Liver (tissue), 9 donors: ENCODE data around the gene ARHGEF12. TPM values are rescaled to one million over a fixed set of nuclear protein-coding genes. Genes with fewer than 3 reads are reported as not detected.

Experiments
- DNase-seq: peaks from one replicate; pipeline ENCODE4 v3.0.0-alpha.2; 2017; ENCODE audit warnings: low spot score
- H3K27ac ChIP-seq, 2 donors: one replicate each; pipeline ENCODE4 v1.7.0; 2013; ENCODE audit warnings: inconsistent platforms in 2 of 2, low read length in 2 of 2, control low read depth in 1 of 2, low read depth in 1 of 2, mild to moderate bottlenecking in 1 of 2
- H3K27me3 ChIP-seq, 4 donors: one replicate each; pipeline versions ENCODE4 v1.6.1 to v1.7.0; 2013; ENCODE audit warnings: low read length in 3 of 4, inconsistent platforms in 1 of 4, mild to moderate bottlenecking in 1 of 4, moderate library complexity in 1 of 4; ENCODE audit not compliant: control insufficient read depth in 4 of 4, insufficient read depth in 4 of 4
- H3K36me3 ChIP-seq, 4 donors: one replicate each; pipeline versions ENCODE4 v1.6.1 to v1.7.0; 2013; ENCODE audit warnings: low read length in 3 of 4, mild to moderate bottlenecking in 3 of 4, low read depth in 1 of 4, moderate library complexity in 1 of 4; ENCODE audit not compliant: control insufficient read depth in 4 of 4, insufficient read depth in 3 of 4
- H3K4me1 ChIP-seq, 4 donors: one replicate each; pipeline versions ENCODE4 v1.6.1 to v1.7.0; 2013; ENCODE audit warnings: low read length in 3 of 4, mild to moderate bottlenecking in 3 of 4, moderate library complexity in 1 of 4; ENCODE audit not compliant: control insufficient read depth in 4 of 4, insufficient read depth in 4 of 4
- H3K4me3 ChIP-seq, 3 donors: one replicate each; pipeline versions ENCODE4 v1.6.1 to v1.7.0; 2013; ENCODE audit warnings: low read length in 3 of 3, control low read depth in 1 of 3, low read depth in 1 of 3, mild to moderate bottlenecking in 1 of 3
- H3K9ac ChIP-seq, 2 donors: one replicate each; pipeline ENCODE4 v1.7.0; 2013; ENCODE audit warnings: low read length in 2 of 2, mild to moderate bottlenecking in 2 of 2, moderate library complexity in 2 of 2, control low read depth in 1 of 2, low read depth in 1 of 2
- H3K9me3 ChIP-seq, 4 donors: one replicate each; pipeline versions ENCODE4 v1.6.1 to v1.7.0; 2013; ENCODE audit warnings: low read length in 3 of 4; ENCODE audit not compliant: control insufficient read depth in 4 of 4
- ATF3 ChIP-seq: IDR thresholded peaks from 2 replicates; pipeline ENCODE4 v1.6.1; 2016; ENCODE audit warnings: antibody characterized with exemption
- EGR1 ChIP-seq, 2 donors: IDR thresholded peaks; 2 replicates each; pipeline ENCODE4 v1.6.1; 2016 to 2018; ENCODE audit warnings: antibody characterized with exemption in 2 of 2, low read depth in 2 of 2
- FOXA1 ChIP-seq: IDR thresholded peaks from 2 replicates; pipeline ENCODE4 v1.6.1; 2016; ENCODE audit warnings: antibody characterized with exemption
- FOXA2 ChIP-seq: IDR thresholded peaks from 2 replicates; pipeline ENCODE4 v1.6.1; 2016; ENCODE audit warnings: antibody characterized with exemption
- GABPA ChIP-seq, 2 donors: IDR thresholded peaks in 1 of 2; conservative IDR thresholded peaks in 1 of 2; 2 replicates each; pipeline ENCODE4 v1.6.1; 2016; ENCODE audit warnings: antibody characterized with exemption in 2 of 2, mild to moderate bottlenecking in 1 of 2, moderate library complexity in 1 of 2
- HNF4A ChIP-seq, 2 donors: conservative IDR thresholded peaks; 2 replicates each; pipeline ENCODE4 v1.6.1; 2016; ENCODE audit warnings: antibody characterized with exemption in 2 of 2, mild to moderate bottlenecking in 2 of 2
- HNF4G ChIP-seq: IDR thresholded peaks from 2 replicates; pipeline ENCODE4 v1.6.1; 2016; ENCODE audit warnings: antibody characterized with exemption
- JUND ChIP-seq, 2 donors: IDR thresholded peaks; 2 replicates each; pipeline ENCODE4 v1.6.1; 2016; ENCODE audit warnings: antibody characterized with exemption in 2 of 2
- NR2F2 ChIP-seq: IDR thresholded peaks from 2 replicates; pipeline ENCODE4 v1.6.1; 2016; ENCODE audit warnings: antibody characterized with exemption
- RAD21 ChIP-seq, 2 donors: IDR thresholded peaks; 2 replicates each; pipeline ENCODE4 v1.6.1; 2016; ENCODE audit warnings: antibody characterized with exemption in 2 of 2, mild to moderate bottlenecking in 2 of 2
- RXRA ChIP-seq, 2 donors: IDR thresholded peaks; 2 replicates each; pipeline ENCODE4 v1.6.1; 2017 to 2018; ENCODE audit warnings: antibody characterized with exemption in 2 of 2, mild to moderate bottlenecking in 1 of 2
- SP1 ChIP-seq: IDR thresholded peaks from 2 replicates; pipeline ENCODE4 v1.6.1; 2018; ENCODE audit warnings: antibody characterized with exemption, mild to moderate bottlenecking
- TAF1 ChIP-seq: conservative IDR thresholded peaks from 2 replicates; pipeline ENCODE4 v1.6.1; 2016; ENCODE audit warnings: antibody characterized with exemption, mild to moderate bottlenecking
- YY1 ChIP-seq: IDR thresholded peaks from 2 replicates; pipeline ENCODE4 v1.6.1; 2016; ENCODE audit warnings: antibody characterized with exemption, mild to moderate bottlenecking
- WGBS: extraction: QIAGEN DNeasy Blood & Tissue Kit; methylation state at CpG from one replicate; pipeline ENCODE4 v1.1.7; 2013; 5-methylcytosine and 5-hydroxymethylcytosine counted together
- polyA plus RNA-seq, 2 donors: library from polyadenylated mRNA; stranded (reverse) in 1 of 2; unstranded in 1 of 2; fragments of 200-250 nt in 1 of 2; fragments of >200 nt in 1 of 2; fragmentation: Nextera tagmentation in 1 of 2; extraction: Ambion mirVana in 1 of 2; gene quantifications; one replicate each; pipeline versions ENCODE4 v1.2.1 to v1.2.3, GENCODE V29; 2013 to 2015
- total RNA-seq, 2 donors: library from RNA; depleted of rRNA; stranded (reverse); fragments of >200 nt; gene quantifications; one replicate each; pipeline ENCODE4 v1.2.3, GENCODE V29; 2014
- TF ChIP-seq, protein P1 (sequence below): IDR thresholded peaks from 2 replicates; pipeline ENCODE4 v1.6.1; 2016; ENCODE audit warnings: antibody characterized with exemption
- TF ChIP-seq, protein P2 (sequence below): IDR thresholded peaks from 2 replicates; pipeline ENCODE4 v1.6.1; 2016; ENCODE audit warnings: antibody characterized with exemption
- TF ChIP-seq, protein P3 (sequence below): fragments of 150-350 bp; IDR thresholded peaks from 2 replicates; pipeline ENCODE4 v1.5.1; 2017; ENCODE audit warnings: improper control_type of control experiment, low read depth, low read length; ENCODE audit not compliant: missing input control
- TF ChIP-seq, protein P4 (sequence below): IDR thresholded peaks from 2 replicates; pipeline ENCODE4 v1.6.1; 2016; ENCODE audit warnings: antibody characterized with exemption, mild to moderate bottlenecking
- donor health status: healthy.
- donor health status: healthy.
- donor health status: healthy.
- donor health status: healthy.
- donor health status: healthy.

The ARHGEF12 gene
- total and polyA plus RNA-seq, 4 donors: 28.0 to 169 (median 53.9) TPM

- no peak for DNase-seq
- WGBS: 79% methylated on average over 3 of the region's 3 CpGs
- Histone ChIP-seq H3K27ac (no peak overlapping the region), H3K9ac (no peak overlapping the region), H3K27me3 (no peaks in the 10 kb centered on the region), H3K4me3 (no peak overlapping the region), H3K36me3 (peaks cover 0 to 17% (median 16%) of the 10 kb centered on the region in 4 donors), H3K4me1 (peaks cover 6 to 12% (median 9%) of the 10 kb centered on the region in 4 donors), H3K9me3 (no peaks in the 10 kb centered on the region)
- TF ChIP-seq RAD21 (IDR thresholded peaks at IDR 0.05) (no peak), FOXA2 (no peak), JUND (IDR thresholded peaks at IDR 0.05) (no peak), NR2F2 (no peak), RXRA (IDR thresholded peaks at IDR 0.05) (no peak)
- TF ChIP-seq, protein P1, sequence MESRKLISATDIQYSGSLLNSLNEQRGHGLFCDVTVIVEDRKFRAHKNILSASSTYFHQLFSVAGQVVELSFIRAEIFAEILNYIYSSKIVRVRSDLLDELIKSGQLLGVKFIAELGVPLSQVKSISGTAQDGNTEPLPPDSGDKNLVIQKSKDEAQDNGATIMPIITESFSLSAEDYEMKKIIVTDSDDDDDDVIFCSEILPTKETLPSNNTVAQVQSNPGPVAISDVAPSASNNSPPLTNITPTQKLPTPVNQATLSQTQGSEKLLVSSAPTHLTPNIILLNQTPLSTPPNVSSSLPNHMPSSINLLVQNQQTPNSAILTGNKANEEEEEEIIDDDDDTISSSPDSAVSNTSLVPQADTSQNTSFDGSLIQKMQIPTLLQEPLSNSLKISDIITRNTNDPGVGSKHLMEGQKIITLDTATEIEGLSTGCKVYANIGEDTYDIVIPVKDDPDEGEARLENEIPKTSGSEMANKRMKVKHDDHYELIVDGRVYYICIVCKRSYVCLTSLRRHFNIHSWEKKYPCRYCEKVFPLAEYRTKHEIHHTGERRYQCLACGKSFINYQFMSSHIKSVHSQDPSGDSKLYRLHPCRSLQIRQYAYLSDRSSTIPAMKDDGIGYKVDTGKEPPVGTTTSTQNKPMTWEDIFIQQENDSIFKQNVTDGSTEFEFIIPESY: no peak
Measured at GRCh38 chr11:120425527-120425926, 89.3 kb downstream of the ARHGEF12 start.

- no peak for DNase-seq
- H3K27ac ChIP-seq: no peak overlapping the region
- H3K9me3 ChIP-seq: no peaks in the 10 kb centered on the region
- H3K36me3 ChIP-seq: peaks cover 5 to 24% (median 14%) of the 10 kb centered on the region in 4 donors
- H3K4me3 ChIP-seq: no peak overlapping the region
- H3K4me1 ChIP-seq: peaks cover 3 to 5% (median 4%) of the 10 kb centered on the region in 4 donors
- H3K9ac ChIP-seq: no peak overlapping the region
- TF ChIP-seq NR2F2: no peak
- no peak for TF ChIP-seq JUND (IDR thresholded peaks at IDR 0.05)
- TF ChIP-seq FOXA2: no peak
- TF ChIP-seq HNF4A (conservative IDR thresholded peaks at IDR 0.05): no peak
- TF ChIP-seq, protein P2, sequence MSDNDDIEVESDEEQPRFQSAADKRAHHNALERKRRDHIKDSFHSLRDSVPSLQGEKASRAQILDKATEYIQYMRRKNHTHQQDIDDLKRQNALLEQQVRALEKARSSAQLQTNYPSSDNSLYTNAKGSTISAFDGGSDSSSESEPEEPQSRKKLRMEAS: no peak
- TF ChIP-seq, protein P3, sequence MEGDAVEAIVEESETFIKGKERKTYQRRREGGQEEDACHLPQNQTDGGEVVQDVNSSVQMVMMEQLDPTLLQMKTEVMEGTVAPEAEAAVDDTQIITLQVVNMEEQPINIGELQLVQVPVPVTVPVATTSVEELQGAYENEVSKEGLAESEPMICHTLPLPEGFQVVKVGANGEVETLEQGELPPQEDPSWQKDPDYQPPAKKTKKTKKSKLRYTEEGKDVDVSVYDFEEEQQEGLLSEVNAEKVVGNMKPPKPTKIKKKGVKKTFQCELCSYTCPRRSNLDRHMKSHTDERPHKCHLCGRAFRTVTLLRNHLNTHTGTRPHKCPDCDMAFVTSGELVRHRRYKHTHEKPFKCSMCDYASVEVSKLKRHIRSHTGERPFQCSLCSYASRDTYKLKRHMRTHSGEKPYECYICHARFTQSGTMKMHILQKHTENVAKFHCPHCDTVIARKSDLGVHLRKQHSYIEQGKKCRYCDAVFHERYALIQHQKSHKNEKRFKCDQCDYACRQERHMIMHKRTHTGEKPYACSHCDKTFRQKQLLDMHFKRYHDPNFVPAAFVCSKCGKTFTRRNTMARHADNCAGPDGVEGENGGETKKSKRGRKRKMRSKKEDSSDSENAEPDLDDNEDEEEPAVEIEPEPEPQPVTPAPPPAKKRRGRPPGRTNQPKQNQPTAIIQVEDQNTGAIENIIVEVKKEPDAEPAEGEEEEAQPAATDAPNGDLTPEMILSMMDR: no peak
- TF ChIP-seq ATF3: no peak
- no peak for TF ChIP-seq EGR1 (IDR thresholded peaks at IDR 0.05; ENCODE audit: low read depth in 2 of 2)
- TF ChIP-seq HNF4G: no peak
- TF ChIP-seq RAD21 (IDR thresholded peaks at IDR 0.05): no peak
- TF ChIP-seq, protein P1: no peak
- no peak for TF ChIP-seq GABPA (IDR thresholded peaks at IDR 0.05 in 1 of 2, conservative IDR thresholded peaks at IDR 0.05 in 1 of 2)
- no peak for TF ChIP-seq FOXA1
- TF ChIP-seq, protein P4, sequence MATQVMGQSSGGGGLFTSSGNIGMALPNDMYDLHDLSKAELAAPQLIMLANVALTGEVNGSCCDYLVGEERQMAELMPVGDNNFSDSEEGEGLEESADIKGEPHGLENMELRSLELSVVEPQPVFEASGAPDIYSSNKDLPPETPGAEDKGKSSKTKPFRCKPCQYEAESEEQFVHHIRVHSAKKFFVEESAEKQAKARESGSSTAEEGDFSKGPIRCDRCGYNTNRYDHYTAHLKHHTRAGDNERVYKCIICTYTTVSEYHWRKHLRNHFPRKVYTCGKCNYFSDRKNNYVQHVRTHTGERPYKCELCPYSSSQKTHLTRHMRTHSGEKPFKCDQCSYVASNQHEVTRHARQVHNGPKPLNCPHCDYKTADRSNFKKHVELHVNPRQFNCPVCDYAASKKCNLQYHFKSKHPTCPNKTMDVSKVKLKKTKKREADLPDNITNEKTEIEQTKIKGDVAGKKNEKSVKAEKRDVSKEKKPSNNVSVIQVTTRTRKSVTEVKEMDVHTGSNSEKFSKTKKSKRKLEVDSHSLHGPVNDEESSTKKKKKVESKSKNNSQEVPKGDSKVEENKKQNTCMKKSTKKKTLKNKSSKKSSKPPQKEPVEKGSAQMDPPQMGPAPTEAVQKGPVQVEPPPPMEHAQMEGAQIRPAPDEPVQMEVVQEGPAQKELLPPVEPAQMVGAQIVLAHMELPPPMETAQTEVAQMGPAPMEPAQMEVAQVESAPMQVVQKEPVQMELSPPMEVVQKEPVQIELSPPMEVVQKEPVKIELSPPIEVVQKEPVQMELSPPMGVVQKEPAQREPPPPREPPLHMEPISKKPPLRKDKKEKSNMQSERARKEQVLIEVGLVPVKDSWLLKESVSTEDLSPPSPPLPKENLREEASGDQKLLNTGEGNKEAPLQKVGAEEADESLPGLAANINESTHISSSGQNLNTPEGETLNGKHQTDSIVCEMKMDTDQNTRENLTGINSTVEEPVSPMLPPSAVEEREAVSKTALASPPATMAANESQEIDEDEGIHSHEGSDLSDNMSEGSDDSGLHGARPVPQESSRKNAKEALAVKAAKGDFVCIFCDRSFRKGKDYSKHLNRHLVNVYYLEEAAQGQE: no peak
- no peak for TF ChIP-seq YY1
- no peak for TF ChIP-seq RXRA (IDR thresholded peaks at IDR 0.05)
- TF ChIP-seq TAF1: no peak
- TF ChIP-seq SP1: no peak
- no peaks in the 10 kb centered on the region for H3K27me3 ChIP-seq
Measured at GRCh38 chr11:120430146-120430545, 93.9 kb downstream of the ARHGEF12 start.
